Cardiac fibroblast (primary cell): ENCODE data around the gene RHO.

ENCODE experiments used
- DNase-seq, 2 donors: peaks; one replicate each; pipeline versions ENCODE4 v3.0.0 to v3.0.0-alpha.2; 2010; ENCODE audit warnings: low read depth in 2 of 2
- H3K4me3 ChIP-seq, 2 donors: replicated peaks in 1 of 2; 1 replicate in 1 of 2; 2 replicates in 1 of 2; pipeline ENCODE4 v1.5.1; 2011; ENCODE audit warnings: low read depth in 2 of 2, low read length in 2 of 2, mild to moderate bottlenecking in 2 of 2, moderate library complexity in 1 of 2
- CTCF ChIP-seq: IDR thresholded peaks from one replicate; pipeline ENCODE4 v1.5.1; 2011; ENCODE audit warnings: low read depth, mild to moderate bottlenecking, low read length, inconsistent platforms

The RHO gene

GRCh38 chr3:129581623-129582022 is 53.2 kb downstream of the RHO start:
- DNase-seq: no peak
- TF ChIP-seq CTCF: no peak
- H3K4me3 ChIP-seq: no peak overlapping the region

DNA sequence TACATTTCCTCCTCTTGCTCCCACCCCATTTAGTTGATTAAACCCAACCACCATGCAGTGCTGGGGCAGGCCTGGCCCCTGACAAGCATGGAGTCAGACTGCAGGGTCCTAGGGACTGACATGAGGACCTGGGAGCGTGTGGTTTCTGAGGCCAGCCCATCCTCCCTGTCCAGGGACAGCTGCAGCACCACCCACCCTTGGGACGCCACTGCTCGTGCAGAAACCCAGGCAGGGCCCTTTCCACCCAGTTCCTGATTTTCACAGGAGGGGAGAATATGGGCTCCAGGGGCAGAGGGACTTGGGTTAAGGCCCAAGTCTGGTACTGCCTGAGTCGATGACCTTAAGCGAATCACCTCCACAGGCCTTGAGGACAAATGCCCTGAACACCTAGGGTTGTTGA is 54.4 kb downstream of the RHO start:
- no peak for DNase-seq
- no peak for TF ChIP-seq CTCF
- H3K4me3 ChIP-seq: no peak overlapping the region

GRCh38 chr3:129583289-129583688 is 54.9 kb downstream of the RHO start:
- TF ChIP-seq CTCF: no peak

DNA sequence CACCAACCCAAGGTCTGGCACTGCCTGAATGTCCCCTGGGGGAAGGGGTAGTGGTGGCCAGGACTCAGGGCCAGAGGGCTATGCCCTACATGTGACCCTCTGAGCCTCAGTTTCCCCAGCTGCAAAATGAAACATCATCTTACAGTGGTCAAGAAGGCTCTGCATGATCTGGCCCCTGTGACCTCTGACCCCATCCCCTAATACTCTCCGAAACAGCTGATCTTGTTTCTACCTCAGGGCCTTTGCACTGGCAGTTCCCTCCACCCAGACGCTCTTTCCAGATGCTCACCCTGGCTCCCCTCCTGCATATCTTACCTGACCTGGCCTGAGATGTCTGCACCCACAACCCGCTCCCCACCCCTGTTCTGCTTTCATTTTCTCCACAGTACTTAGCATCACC is 56.2 kb downstream of the RHO start:
- no peak for TF ChIP-seq CTCF
- no peak for DNase-seq
- no peak overlapping the region for H3K4me3 ChIP-seq

More at GRCh38 chr3:129583289-129583688, 54.9 kb downstream of the RHO start:
- no peak for DNase-seq
- H3K4me3 ChIP-seq: no peak overlapping the region
